Activated naive CD8-positive, alpha-beta T cell treated with anti-CD3 and anti-CD28 coated beads for 36 hours (primary cell): ENCODE measurements around the gene ZNF611. TPM values are rescaled to one million over a fixed set of nuclear protein-coding genes. Genes with fewer than 3 reads are reported as not detected.

Experiments used
- DNase-seq: peaks from one replicate; pipeline ENCODE4 v3.0.0; 2021
- H3K27ac Mint-ChIP-seq: one replicate; pipeline ENCODE4 v1.8.0; 2022; ENCODE audit warnings: mild to moderate bottlenecking, moderate library complexity, mixed read lengths
- H3K27me3 Mint-ChIP-seq: one replicate; pipeline ENCODE4 v1.8.0; 2022; ENCODE audit warnings: mild to moderate bottlenecking, mixed read lengths
- H3K36me3 Mint-ChIP-seq: one replicate; pipeline ENCODE4 v1.8.0; 2021; ENCODE audit warnings: mild to moderate bottlenecking, mixed read lengths
- H3K4me1 Mint-ChIP-seq: one replicate; pipeline ENCODE4 v1.8.0; 2021; ENCODE audit warnings: mixed read lengths
- H3K4me3 Mint-ChIP-seq: one replicate; pipeline ENCODE4 v1.8.0; 2022; ENCODE audit warnings: mild to moderate bottlenecking, moderate library complexity, mixed read lengths
- H3K9me3 Mint-ChIP-seq: one replicate; pipeline ENCODE4 v1.8.0; 2022; ENCODE audit warnings: mixed read lengths
- total RNA-seq, 2 experiments: library from RNA; stranded (reverse); gene quantifications; one replicate each; pipeline ENCODE4 v1.2.3, GENCODE V29; 2021

ZNF611 gene
- total RNA-seq, 2 experiments from 2014 or later = 15.1 to 15.9 TPM

GRCh38 chr19:52673014-52673413, 61.8 kb downstream of the ZNF611 start:
- Mint-ChIP-seq H3K36me3 (peaks cover 69% of the 10 kb centered on the region), H3K9me3 (peaks cover 9% of the 10 kb centered on the region), H3K4me1 (peaks cover 9% of the 10 kb centered on the region), H3K27ac (no peak overlapping the region), H3K4me3 (no peak overlapping the region), H3K27me3 (no peaks in the 10 kb centered on the region)
- DNase-seq = no peak

DNA sequence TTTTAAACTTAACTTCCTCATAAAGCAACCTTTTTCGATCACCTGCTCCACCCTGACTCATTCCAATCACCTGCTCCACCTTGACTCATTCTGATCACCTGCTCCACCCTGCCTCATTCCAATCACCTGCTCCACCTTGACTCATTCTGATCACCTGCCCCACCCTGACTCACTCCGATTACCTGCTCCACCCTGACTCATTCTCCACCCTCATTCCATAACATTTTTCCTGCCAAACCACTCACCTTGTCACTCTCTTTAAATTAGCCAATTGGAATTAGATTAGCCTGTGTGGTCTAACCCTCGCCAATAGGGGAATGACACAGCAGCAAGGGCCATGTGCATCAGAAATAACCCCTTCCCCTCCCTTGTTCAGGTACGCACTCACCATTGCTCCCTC, 64.8 kb downstream of the ZNF611 start:
- Mint-ChIP-seq H3K9me3 (peaks cover 3% of the 10 kb centered on the region), H3K4me3 (no peak overlapping the region), H3K36me3 (peaks cover 65% of the 10 kb centered on the region), H3K27me3 (no peaks in the 10 kb centered on the region), H3K27ac (no peak overlapping the region), H3K4me1 (peaks cover 9% of the 10 kb centered on the region)
- no peak for DNase-seq

- no peak overlapping the region for H3K4me3 Mint-ChIP-seq
- H3K36me3 Mint-ChIP-seq = peaks cover 61% of the 10 kb centered on the region
- H3K27ac Mint-ChIP-seq = no peak overlapping the region
- no peak for DNase-seq
- H3K4me1 Mint-ChIP-seq = peaks cover 7% of the 10 kb centered on the region
- H3K27me3 Mint-ChIP-seq = no peaks in the 10 kb centered on the region
- H3K9me3 Mint-ChIP-seq = peaks cover 3% of the 10 kb centered on the region
Measured at GRCh38 chr19:52669586-52669985, 65.3 kb downstream of the ZNF611 start.

GRCh38 chr19:52667972-52668371, 66.9 kb downstream of the ZNF611 start:
- H3K4me3 Mint-ChIP-seq = no peak overlapping the region
- no peaks in the 10 kb centered on the region for H3K27me3 Mint-ChIP-seq
- H3K36me3 Mint-ChIP-seq = peaks cover 59% of the 10 kb centered on the region
- H3K27ac Mint-ChIP-seq = no peak overlapping the region
- DNase-seq = no peak
- H3K9me3 Mint-ChIP-seq = peaks cover 1% of the 10 kb centered on the region
- H3K4me1 Mint-ChIP-seq = peaks cover 2% of the 10 kb centered on the region

DNA sequence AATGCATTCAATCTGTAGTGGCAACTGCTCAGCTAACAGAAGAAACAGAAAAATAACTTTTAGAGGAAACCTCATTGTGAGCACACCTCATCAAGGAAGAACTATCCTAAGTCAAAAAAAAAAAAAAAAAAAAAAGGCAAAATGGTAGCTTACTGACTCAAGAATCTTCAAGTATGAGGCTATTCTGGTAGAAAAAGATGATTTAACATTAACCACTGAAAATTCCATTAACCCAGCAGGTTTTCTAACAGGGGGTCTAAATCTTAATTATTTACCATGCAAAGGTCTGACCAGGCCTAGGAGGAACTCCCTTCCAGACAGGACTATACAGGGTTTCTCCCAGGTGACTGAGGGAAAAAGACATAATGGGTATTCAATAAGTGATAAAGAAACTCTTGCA, 68.3 kb downstream of the ZNF611 start:
- Mint-ChIP-seq H3K4me3 (no peak overlapping the region), H3K9me3 (peaks cover 1% of the 10 kb centered on the region), H3K36me3 (peaks cover 65% of the 10 kb centered on the region), H3K4me1 (peaks cover 6% of the 10 kb centered on the region), H3K27ac (no peak overlapping the region), H3K27me3 (no peaks in the 10 kb centered on the region)
- no peak for DNase-seq

- Mint-ChIP-seq H3K4me1 (peaks cover 6% of the 10 kb centered on the region), H3K4me3 (no peak overlapping the region), H3K27me3 (no peaks in the 10 kb centered on the region), H3K36me3 (peaks cover 67% of the 10 kb centered on the region), H3K27ac (no peak overlapping the region), H3K9me3 (peaks cover 1% of the 10 kb centered on the region)
- no peak for DNase-seq
Measured at GRCh38 chr19:52665529-52665928, 69.3 kb downstream of the ZNF611 start.

- Mint-ChIP-seq H3K27me3 (no peaks in the 10 kb centered on the region), H3K4me1 (peaks cover 5% of the 10 kb centered on the region), H3K9me3 (peaks cover 1% of the 10 kb centered on the region), H3K27ac (no peak overlapping the region), H3K36me3 (peaks cover 68% of the 10 kb centered on the region), H3K4me3 (no peak overlapping the region)
- DNase-seq = no peak
Measured at GRCh38 chr19:52665027-52665426, 69.8 kb downstream of the ZNF611 start.

- H3K9me3 Mint-ChIP-seq = peaks cover 1% of the 10 kb centered on the region
- peaks cover 68% of the 10 kb centered on the region for H3K36me3 Mint-ChIP-seq
- DNase-seq = no peak
- peaks cover 4% of the 10 kb centered on the region for H3K4me1 Mint-ChIP-seq
- H3K4me3 Mint-ChIP-seq = no peak overlapping the region
- no peaks in the 10 kb centered on the region for H3K27me3 Mint-ChIP-seq
- no peak overlapping the region for H3K27ac Mint-ChIP-seq
Measured at GRCh38 chr19:52664461-52664860, 70.4 kb downstream of the ZNF611 start.

DNA sequence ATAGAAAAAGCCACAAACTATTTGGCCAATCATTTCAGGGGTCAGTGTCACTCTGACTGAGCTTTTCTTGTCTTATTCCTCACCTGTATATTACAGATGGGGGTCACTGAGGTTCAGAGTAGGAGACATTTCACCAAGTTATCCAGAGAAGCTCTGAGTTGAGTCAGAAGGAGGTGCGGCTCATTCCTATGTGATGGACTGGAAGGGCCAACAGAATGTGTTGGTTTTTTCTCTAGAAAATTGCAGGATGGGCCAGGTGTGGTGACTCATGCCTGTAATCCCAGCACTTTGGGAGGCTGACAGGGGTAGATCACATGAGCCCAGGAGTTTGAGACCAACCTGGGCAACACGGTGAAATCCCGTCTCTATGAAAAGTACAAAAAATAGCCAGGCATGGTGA, 72.2 kb downstream of the ZNF611 start:
- H3K4me1 Mint-ChIP-seq = peaks cover 6% of the 10 kb centered on the region
- H3K4me3 Mint-ChIP-seq = no peak overlapping the region
- H3K36me3 Mint-ChIP-seq = peaks cover 78% of the 10 kb centered on the region
- no peak overlapping the region for H3K27ac Mint-ChIP-seq
- no peak for DNase-seq
- no peaks in the 10 kb centered on the region for H3K27me3 Mint-ChIP-seq
- H3K9me3 Mint-ChIP-seq = peaks cover 6% of the 10 kb centered on the region

GRCh38 chr19:52660981-52661380, 73.9 kb downstream of the ZNF611 start:
- Mint-ChIP-seq H3K4me1 (peaks cover 6% of the 10 kb centered on the region), H3K4me3 (no peak overlapping the region), H3K27me3 (no peaks in the 10 kb centered on the region), H3K27ac (no peak overlapping the region), H3K9me3 (peaks cover 8% of the 10 kb centered on the region), H3K36me3 (peaks cover 83% of the 10 kb centered on the region)
- no peak for DNase-seq

DNA sequence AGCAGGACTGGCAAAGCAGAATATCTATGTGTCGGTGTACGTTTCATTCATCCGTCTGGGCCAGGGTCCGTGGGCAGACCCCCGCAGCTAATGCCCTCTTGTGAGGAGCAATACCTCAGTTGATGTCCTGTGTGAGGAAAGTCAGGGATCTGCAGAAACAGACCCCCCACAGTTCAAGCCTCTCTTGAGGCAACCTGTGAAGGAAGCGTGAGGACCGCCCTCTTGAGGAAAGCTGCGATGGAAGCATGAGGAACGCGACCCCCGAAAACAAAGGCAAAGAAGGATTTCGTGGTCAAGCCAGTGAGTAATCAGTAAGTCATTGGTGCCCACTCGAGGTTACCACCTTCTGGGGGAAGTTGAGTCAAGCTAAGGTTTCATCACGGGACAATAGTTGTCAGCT, 75.8 kb downstream of the ZNF611 start:
- H3K4me1 Mint-ChIP-seq = peaks cover 6% of the 10 kb centered on the region
- H3K36me3 Mint-ChIP-seq = peaks cover 90% of the 10 kb centered on the region

GRCh38 chr19:52658595-52658994, 76.2 kb downstream of the ZNF611 start:
- no peak overlapping the region for H3K27ac Mint-ChIP-seq
- H3K27me3 Mint-ChIP-seq = no peaks in the 10 kb centered on the region
- peaks cover 6% of the 10 kb centered on the region for H3K4me1 Mint-ChIP-seq
- H3K9me3 Mint-ChIP-seq = peaks cover 7% of the 10 kb centered on the region
- H3K4me3 Mint-ChIP-seq = no peak overlapping the region
- H3K36me3 Mint-ChIP-seq = peaks cover 94% of the 10 kb centered on the region
- no peak for DNase-seq

More for the DNA sequence above, 75.8 kb downstream of the ZNF611 start:
- no peak overlapping the region for H3K4me3 Mint-ChIP-seq
- no peak overlapping the region for H3K27ac Mint-ChIP-seq
- no peak for DNase-seq
- no peaks in the 10 kb centered on the region for H3K27me3 Mint-ChIP-seq
- H3K9me3 Mint-ChIP-seq = peaks cover 7% of the 10 kb centered on the region

- no peak overlapping the region for H3K4me3 Mint-ChIP-seq
- H3K27ac Mint-ChIP-seq = no peak overlapping the region
- peaks cover 97% of the 10 kb centered on the region for H3K36me3 Mint-ChIP-seq
- no peaks in the 10 kb centered on the region for H3K27me3 Mint-ChIP-seq
- DNase-seq = no peak
- H3K9me3 Mint-ChIP-seq = peaks cover 38% of the 10 kb centered on the region
- H3K4me1 Mint-ChIP-seq = no peaks in the 10 kb centered on the region
Measured at GRCh38 chr19:52653161-52653560, 81.7 kb downstream of the ZNF611 start.

Other genes with a start within 250 kb of the ZNF611 start
- gene ZNF808, start 207.4 kb downstream of the ZNF611 start, total RNA-seq = 10 to 100 TPM; 21.1 to 25.7 TPM
- gene ZNF701, start 164.8 kb downstream of the ZNF611 start, total RNA-seq = 10 to 100 TPM; 18.9 to 19.2 TPM
- gene ZNF83, start 96.7 kb downstream of the ZNF611 start, total RNA-seq = 10 to 100 TPM; 22.0 to 22.5 TPM
- 10 to 100 TPM; 13.5 to 14.4 TPM for gene ZNF600, start 51.7 kb upstream of the ZNF611 start, total RNA-seq
- gene ZNF28, start 86.6 kb upstream of the ZNF611 start, total RNA-seq = 10 to 100 TPM; 14.0 to 14.8 TPM
- gene ZNF468, start 122.6 kb upstream of the ZNF611 start, total RNA-seq = 10 to 100 TPM; 13.9 to 15.1 TPM
- 1 to 10 TPM; 4.9 to 7.1 TPM for gene ZNF320, start 162.6 kb upstream of the ZNF611 start, total RNA-seq
- 1 to 10 TPM; 5.1 to 6.1 TPM for gene ZNF888, start 188.4 kb upstream of the ZNF611 start, total RNA-seq
- gene ZNF816, start 227.8 kb upstream of the ZNF611 start, total RNA-seq = 10 to 100 TPM; 11.1 to 12.0 TPM